SK-N-SH (cell line): ENCODE data around the gene AHCYL2.
"Not testable (repeated sequence)": the region's sequence is repeated elsewhere in the genome, so short reads cannot be mapped to it uniquely, and the experiment has no call there.

Experiments
- CTCF ChIP-seq: fragments of 200-600 bp; sonication (generic); IDR thresholded peaks from 2 replicates; pipeline ENCODE4 v1.6.1; 2017; ENCODE audit warnings: antibody characterized with exemption, mild to moderate bottlenecking, moderate library complexity
- JUND ChIP-seq: IDR thresholded peaks from 2 replicates; pipeline ENCODE4 v1.4.0; 2012

GRCh38 chr7:129252603-129253002, 27.8 kb downstream of the AHCYL2 start:
- TF ChIP-seq CTCF, JUND: not testable (repeated sequence)
